ENCODE measurements around the gene HBD. TPM values are rescaled to one million over a fixed set of nuclear protein-coding genes. Genes with fewer than 3 reads are reported as not detected.

Gene HBD
- total and polyA plus RNA-seq, 8 donors: 1.1 TPM; not detected in 7

DNA sequence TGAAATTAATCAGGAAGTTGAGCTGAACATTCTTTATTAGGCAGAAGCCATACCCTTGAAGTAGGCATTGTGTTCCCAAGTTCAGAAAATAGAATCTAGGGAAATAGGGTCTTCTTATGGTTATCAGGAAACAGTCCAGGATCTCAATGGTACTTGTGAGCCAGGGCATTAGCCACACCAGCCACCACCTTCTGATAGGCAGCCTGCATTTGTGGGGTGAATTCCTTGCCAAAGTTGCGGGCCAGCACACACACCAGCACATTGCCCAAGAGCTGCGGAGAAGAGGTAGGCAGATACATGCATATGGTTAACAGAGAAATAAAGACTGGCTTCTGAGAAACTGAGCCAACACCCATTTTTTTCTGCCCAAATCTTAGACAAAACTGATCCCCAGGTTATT, 1.5 kb downstream of the HBD start:
- no peak for DNase-seq
- WGBS, 2 donors: 85 to 97% methylated on average over 2 of the region's 2 CpGs
- Histone ChIP-seq H3K27me3 (no peaks in the 10 kb centered on the region), H3K9me3 (no peaks in the 10 kb centered on the region), H3K36me3 (no peaks in the 10 kb centered on the region), H3K27ac (no peak overlapping the region), H3K4me3 (no peak overlapping the region), H3K4me1 (no peaks in the 10 kb centered on the region)
- FAIRE-seq: no peak
- intact Hi-C loops (cut with DNase I): no loop called here
- ATAC-seq: no peak
- TF ChIP-seq, protein P1, sequence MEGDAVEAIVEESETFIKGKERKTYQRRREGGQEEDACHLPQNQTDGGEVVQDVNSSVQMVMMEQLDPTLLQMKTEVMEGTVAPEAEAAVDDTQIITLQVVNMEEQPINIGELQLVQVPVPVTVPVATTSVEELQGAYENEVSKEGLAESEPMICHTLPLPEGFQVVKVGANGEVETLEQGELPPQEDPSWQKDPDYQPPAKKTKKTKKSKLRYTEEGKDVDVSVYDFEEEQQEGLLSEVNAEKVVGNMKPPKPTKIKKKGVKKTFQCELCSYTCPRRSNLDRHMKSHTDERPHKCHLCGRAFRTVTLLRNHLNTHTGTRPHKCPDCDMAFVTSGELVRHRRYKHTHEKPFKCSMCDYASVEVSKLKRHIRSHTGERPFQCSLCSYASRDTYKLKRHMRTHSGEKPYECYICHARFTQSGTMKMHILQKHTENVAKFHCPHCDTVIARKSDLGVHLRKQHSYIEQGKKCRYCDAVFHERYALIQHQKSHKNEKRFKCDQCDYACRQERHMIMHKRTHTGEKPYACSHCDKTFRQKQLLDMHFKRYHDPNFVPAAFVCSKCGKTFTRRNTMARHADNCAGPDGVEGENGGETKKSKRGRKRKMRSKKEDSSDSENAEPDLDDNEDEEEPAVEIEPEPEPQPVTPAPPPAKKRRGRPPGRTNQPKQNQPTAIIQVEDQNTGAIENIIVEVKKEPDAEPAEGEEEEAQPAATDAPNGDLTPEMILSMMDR (IDR thresholded peaks at IDR 0.05): no peak

DNA sequence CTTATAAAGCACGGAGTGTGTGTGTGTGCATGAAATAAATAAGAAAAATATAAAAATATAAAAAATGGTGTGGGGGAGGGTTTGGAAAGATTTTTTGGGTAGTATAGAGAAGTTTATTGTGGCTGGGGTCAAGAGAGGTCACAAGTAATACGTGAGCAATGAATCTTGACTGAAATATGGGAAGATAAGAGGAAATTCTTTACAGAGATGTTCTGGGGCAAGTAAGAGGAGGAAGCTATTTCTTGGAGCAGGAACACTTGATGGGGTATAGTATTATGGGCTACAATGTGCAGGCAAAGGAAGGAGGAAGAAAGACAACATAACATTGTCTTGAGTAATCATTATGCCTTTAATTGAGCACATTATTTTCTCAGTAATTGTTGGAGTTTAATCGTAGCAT, 2.1 kb downstream of the HBD start:
- Histone ChIP-seq H3K4me1 (no peaks in the 10 kb centered on the region), H3K27ac (no peak overlapping the region), H3K4me3 (no peak overlapping the region), H3K27me3 (no peaks in the 10 kb centered on the region), H3K36me3 (no peaks in the 10 kb centered on the region), H3K9me3 (no peaks in the 10 kb centered on the region)
- no peak for ATAC-seq
- intact Hi-C loops (cut with DNase I): no loop called here
- DNase-seq: no peak
- FAIRE-seq: no peak
- 49 to 50% methylated on average over 3 of the region's 3 CpGs for WGBS, 2 donors
- TF ChIP-seq, protein P1 (IDR thresholded peaks at IDR 0.05): no peak

DNA sequence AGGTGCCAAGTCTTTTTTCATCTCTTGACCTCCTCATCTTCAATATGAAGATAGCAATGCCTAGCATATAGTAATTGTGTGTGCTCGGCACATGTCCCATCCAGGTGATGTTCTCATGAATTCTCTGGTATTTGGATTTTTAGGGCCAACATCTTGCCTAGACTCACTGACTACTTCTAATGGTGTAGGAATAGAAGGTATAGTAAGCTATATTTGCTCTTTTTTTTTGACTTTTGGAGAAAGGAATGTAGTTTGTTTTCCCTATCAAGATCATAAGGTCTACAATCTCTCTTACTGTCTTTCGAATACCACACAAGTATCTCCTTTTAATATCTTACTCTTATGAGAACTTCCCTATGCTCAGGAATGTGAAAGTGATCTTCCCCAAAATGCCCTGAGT, 3.2 kb downstream of the HBD start:
- Histone ChIP-seq H3K4me3 (no peak overlapping the region), H3K36me3 (no peaks in the 10 kb centered on the region), H3K9me3 (no peaks in the 10 kb centered on the region), H3K4me1 (no peaks in the 10 kb centered on the region), H3K27me3 (no peaks in the 10 kb centered on the region), H3K27ac (no peak overlapping the region)
- DNase-seq: no peak
- 82 to 85% methylated on average over 2 of the region's 2 CpGs for WGBS, 2 donors
- no peak for FAIRE-seq
- ATAC-seq: no peak
- TF ChIP-seq, protein P1 (IDR thresholded peaks at IDR 0.05): no peak
- intact Hi-C loops (cut with DNase I): no loop called here

DNA sequence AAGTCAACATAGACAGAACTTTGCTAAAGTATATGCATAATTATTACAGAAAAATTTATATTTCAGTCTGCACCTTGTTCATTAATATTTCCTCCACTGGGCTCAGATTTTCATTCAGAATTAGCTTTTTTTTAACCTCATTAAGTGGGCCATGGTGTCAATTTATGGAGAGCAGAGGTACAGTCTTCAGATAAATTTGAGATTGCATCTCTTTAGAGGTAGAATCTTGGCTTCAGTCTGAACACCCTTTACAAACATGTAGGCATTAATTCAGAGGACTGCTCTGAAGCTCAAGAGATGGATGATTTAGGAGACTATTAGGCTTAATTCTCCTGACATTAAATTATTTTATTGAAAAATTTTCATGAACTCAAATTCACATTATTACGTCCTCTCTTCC, 4.0 kb downstream of the HBD start:
- Histone ChIP-seq H3K4me3 (no peak overlapping the region), H3K9me3 (no peaks in the 10 kb centered on the region), H3K27me3 (no peaks in the 10 kb centered on the region), H3K4me1 (no peaks in the 10 kb centered on the region), H3K27ac (no peak overlapping the region), H3K36me3 (no peaks in the 10 kb centered on the region)
- TF ChIP-seq, protein P1 (IDR thresholded peaks at IDR 0.05): no peak
- DNase-seq (no peak), ATAC-seq (no peak), FAIRE-seq (no peak)
- intact Hi-C loops (cut with DNase I): no loop called here
- WGBS, 2 donors: 82 to 89% methylated on average over 1 of the region's 1 CpG

- Histone ChIP-seq H3K4me3 (no peak overlapping the region), H3K9me3 (no peaks in the 10 kb centered on the region), H3K27ac (no peak overlapping the region), H3K4me1 (no peaks in the 10 kb centered on the region), H3K36me3 (no peaks in the 10 kb centered on the region), H3K27me3 (no peaks in the 10 kb centered on the region)
- DNase-seq (no peak), ATAC-seq (no peak), FAIRE-seq (no peak)
- TF ChIP-seq, protein P1 (IDR thresholded peaks at IDR 0.05): no peak
- WGBS, 2 donors: 70 to 84% methylated on average over 2 of the region's 2 CpGs
- intact Hi-C loops (cut with DNase I): no loop called here
Observed at GRCh38 chr11:5229796-5230195, 4.5 kb downstream of the HBD start.
